Fibroblast of lung (primary cell): ENCODE measurements around the gene IL1F10. TPM values are rescaled to one million over a fixed set of nuclear protein-coding genes. Genes with fewer than 3 reads are reported as not detected.

Source experiments
- DNase-seq, 2 donors: peaks; one replicate each; pipeline versions ENCODE4 v3.0.0 to v3.0.0-alpha.2; 2010; ENCODE audit warnings: low read depth in 2 of 2
- H2AFZ ChIP-seq: 2 replicates; pipeline ENCODE4 v1.5.1; 2012; ENCODE audit warnings: low read length, control low read depth, inconsistent platforms
- H3K27ac ChIP-seq: 2 replicates; pipeline ENCODE4 v1.5.1; 2011; ENCODE audit warnings: low read length, control low read depth; ENCODE audit not compliant: insufficient read depth
- H3K27me3 ChIP-seq: 2 replicates; pipeline ENCODE4 v1.5.1; 2011; ENCODE audit warnings: mild to moderate bottlenecking, low read length; ENCODE audit not compliant: control insufficient read depth, insufficient read depth
- H3K36me3 ChIP-seq: 2 replicates; pipeline ENCODE4 v1.5.1; 2011; ENCODE audit warnings: low read length; ENCODE audit not compliant: control insufficient read depth, insufficient read depth
- H3K4me1 ChIP-seq: 2 replicates; pipeline ENCODE4 v1.5.1; 2011; ENCODE audit warnings: low read length; ENCODE audit not compliant: control insufficient read depth, insufficient read depth; ENCODE audit errors: extremely low read depth
- H3K4me2 ChIP-seq: 2 replicates; pipeline ENCODE4 v1.5.1; 2011; ENCODE audit warnings: low read length, control low read depth; ENCODE audit not compliant: insufficient read depth; ENCODE audit errors: extremely low read depth
- H3K4me3 ChIP-seq, 4 experiments: fragments of 200-600 bp in 1 of 4; sonication (generic) in 1 of 4; replicated peaks in 1 of 4; 2 replicates each; pipeline ENCODE4 v1.5.1; 2011 to 2016; ENCODE audit warnings: low read length in 4 of 4, low read depth in 3 of 4, mild to moderate bottlenecking in 3 of 4, control low read depth in 2 of 4, inconsistent platforms in 1 of 4, mixed read lengths in 1 of 4; ENCODE audit not compliant: insufficient read depth in 1 of 4; ENCODE audit errors: control extremely low read depth in 1 of 4
- H3K79me2 ChIP-seq: 2 replicates; pipeline ENCODE4 v1.5.1; 2012; ENCODE audit warnings: mild to moderate bottlenecking, low read length, inconsistent platforms; ENCODE audit not compliant: control insufficient read depth, insufficient read depth
- H3K9ac ChIP-seq: 2 replicates; pipeline ENCODE4 v1.5.1; 2011; ENCODE audit warnings: mild to moderate bottlenecking, low read length, control low read depth; ENCODE audit not compliant: insufficient read depth
- H3K9me3 ChIP-seq: 2 replicates; pipeline ENCODE4 v1.5.1; 2012; ENCODE audit warnings: low read depth, low read length; ENCODE audit not compliant: control insufficient read depth, insufficient read depth
- H4K20me1 ChIP-seq: 2 replicates; pipeline ENCODE4 v1.5.1; 2011; ENCODE audit warnings: low read length; ENCODE audit not compliant: control insufficient read depth, insufficient read depth; ENCODE audit errors: extremely low read depth
- EZH2 ChIP-seq: IDR thresholded peaks from 2 replicates; pipeline ENCODE4 v1.5.1; 2012; ENCODE audit warnings: low read length, control low read depth, mild to moderate bottlenecking; ENCODE audit errors: missing control alignments
- polyA plus RNA-seq, 2 donors: library from polyadenylated mRNA; depleted of rRNA in 1 of 2; stranded (reverse) in 1 of 2; unstranded in 1 of 2; fragments of >200 nt; gene quantifications; 2 replicates each; pipeline ENCODE4 v1.2.1, GENCODE V29; 2011 to 2012; ENCODE audit warnings: missing spikeins in 1 of 2
- total RNA-seq: library from RNA; depleted of rRNA; stranded (reverse); fragments of >200 nt; gene quantifications from 2 replicates; pipeline ENCODE4 v1.2.1, GENCODE V29; 2014
- TF ChIP-seq, protein P1 (sequence below), 2 donors: IDR thresholded peaks in 1 of 2; conservative IDR thresholded peaks in 1 of 2; 1 replicate in 1 of 2; 2 replicates in 1 of 2; pipeline ENCODE4 v1.5.1; 2011 to 2012; ENCODE audit warnings: low read length in 2 of 2, control low read depth in 1 of 2, inconsistent platforms in 1 of 2, low read depth in 1 of 2, mild to moderate bottlenecking in 1 of 2

Gene IL1F10
- total and polyA plus RNA-seq, 2 donors (not counting 1 experiment from before 2014, with no cell fraction given), result not detected

DNA sequence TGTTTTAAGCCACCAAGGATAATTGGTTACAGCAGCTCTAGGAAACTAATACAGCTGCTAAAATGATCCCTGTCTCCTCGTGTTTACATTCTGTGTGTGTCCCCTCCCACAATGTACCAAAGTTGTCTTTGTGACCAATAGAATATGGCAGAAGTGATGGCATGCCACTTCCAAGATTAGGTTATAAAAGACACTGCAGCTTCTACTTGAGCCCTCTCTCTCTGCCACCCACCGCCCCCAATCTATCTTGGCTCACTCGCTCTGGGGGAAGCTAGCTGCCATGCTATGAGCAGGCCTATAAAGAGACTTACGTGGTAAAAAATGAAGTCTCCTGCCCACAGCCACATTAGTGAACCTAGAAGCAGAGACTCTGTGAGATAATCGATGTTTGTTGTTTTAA is 3.5 kb upstream of the IL1F10 start:
- no peak for DNase-seq
- Histone ChIP-seq H3K4me2 (no peak overlapping the region), H3K9me3 (no peaks in the 10 kb centered on the region), H3K4me1 (no peaks in the 10 kb centered on the region), H3K9ac (no peak overlapping the region), H3K4me3 (no peak overlapping the region), H3K36me3 (no peaks in the 10 kb centered on the region), H3K27me3 (no peaks in the 10 kb centered on the region), H3K79me2 (no peaks in the 10 kb centered on the region), H2AFZ (no peak overlapping the region), H3K27ac (no peak overlapping the region), H4K20me1 (no peaks in the 10 kb centered on the region)
- no peak for TF ChIP-seq EZH2
- TF ChIP-seq, protein P1, sequence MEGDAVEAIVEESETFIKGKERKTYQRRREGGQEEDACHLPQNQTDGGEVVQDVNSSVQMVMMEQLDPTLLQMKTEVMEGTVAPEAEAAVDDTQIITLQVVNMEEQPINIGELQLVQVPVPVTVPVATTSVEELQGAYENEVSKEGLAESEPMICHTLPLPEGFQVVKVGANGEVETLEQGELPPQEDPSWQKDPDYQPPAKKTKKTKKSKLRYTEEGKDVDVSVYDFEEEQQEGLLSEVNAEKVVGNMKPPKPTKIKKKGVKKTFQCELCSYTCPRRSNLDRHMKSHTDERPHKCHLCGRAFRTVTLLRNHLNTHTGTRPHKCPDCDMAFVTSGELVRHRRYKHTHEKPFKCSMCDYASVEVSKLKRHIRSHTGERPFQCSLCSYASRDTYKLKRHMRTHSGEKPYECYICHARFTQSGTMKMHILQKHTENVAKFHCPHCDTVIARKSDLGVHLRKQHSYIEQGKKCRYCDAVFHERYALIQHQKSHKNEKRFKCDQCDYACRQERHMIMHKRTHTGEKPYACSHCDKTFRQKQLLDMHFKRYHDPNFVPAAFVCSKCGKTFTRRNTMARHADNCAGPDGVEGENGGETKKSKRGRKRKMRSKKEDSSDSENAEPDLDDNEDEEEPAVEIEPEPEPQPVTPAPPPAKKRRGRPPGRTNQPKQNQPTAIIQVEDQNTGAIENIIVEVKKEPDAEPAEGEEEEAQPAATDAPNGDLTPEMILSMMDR (conservative IDR thresholded peaks at IDR 0.05 in 1 of 2, IDR thresholded peaks at IDR 0.05 in 1 of 2; ENCODE audit: low read depth in 1 of 2, low read length in 2 of 2), result no peak

DNA sequence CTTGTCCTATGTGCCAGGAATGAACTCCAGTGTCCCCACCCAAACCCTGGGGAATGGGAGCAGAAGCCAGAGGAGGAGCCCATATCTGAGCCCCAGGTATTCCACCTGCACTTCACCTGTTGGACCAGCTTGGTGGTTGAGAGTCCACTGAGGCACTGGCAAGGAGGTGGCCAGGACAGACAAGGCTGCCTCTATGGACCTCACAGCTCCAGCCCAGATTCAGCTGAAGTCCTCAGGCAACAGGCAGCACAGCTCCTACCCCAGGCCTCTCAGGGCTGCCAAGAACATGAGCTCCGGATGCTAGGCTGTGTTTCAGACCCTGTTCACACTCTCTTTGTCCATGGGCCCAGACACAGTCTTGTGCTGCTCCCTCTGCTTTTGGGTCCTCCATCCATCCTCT is 2.9 kb upstream of the IL1F10 start:
- no peaks in the 10 kb centered on the region for H4K20me1 ChIP-seq
- H3K9me3 ChIP-seq, result no peaks in the 10 kb centered on the region
- H3K4me2 ChIP-seq, result no peak overlapping the region
- no peak overlapping the region for H3K4me3 ChIP-seq
- no peak overlapping the region for H2AFZ ChIP-seq
- H3K27ac ChIP-seq, result no peak overlapping the region
- no peaks in the 10 kb centered on the region for H3K27me3 ChIP-seq
- TF ChIP-seq EZH2, result no peak
- TF ChIP-seq, protein P1 (conservative IDR thresholded peaks at IDR 0.05 in 1 of 2, IDR thresholded peaks at IDR 0.05 in 1 of 2; ENCODE audit: low read depth in 1 of 2, low read length in 2 of 2), result no peak
- H3K4me1 ChIP-seq, result no peaks in the 10 kb centered on the region
- H3K79me2 ChIP-seq, result no peaks in the 10 kb centered on the region
- no peaks in the 10 kb centered on the region for H3K36me3 ChIP-seq
- DNase-seq, result no peak
- no peak overlapping the region for H3K9ac ChIP-seq

DNA sequence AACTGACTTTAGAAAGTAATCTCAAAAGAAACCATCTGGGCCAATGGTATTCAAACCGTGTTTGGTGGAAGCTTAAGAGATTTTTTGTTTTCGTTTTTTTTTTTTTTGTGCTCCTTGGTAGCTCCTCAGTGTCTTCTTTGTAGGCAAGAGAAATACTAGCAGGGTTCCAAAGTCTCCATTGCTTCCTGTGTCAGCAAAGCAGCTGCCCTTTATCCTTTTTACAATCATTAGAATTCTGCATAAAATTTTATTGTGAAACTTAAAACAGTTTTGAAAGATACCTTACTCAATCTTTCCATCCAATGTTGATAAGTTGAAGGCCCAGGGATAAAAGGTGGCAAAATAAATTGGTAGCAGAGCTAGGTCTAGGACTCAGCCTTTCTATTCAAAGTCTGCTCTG is 479 bp downstream of the IL1F10 start:
- no peak overlapping the region for H2AFZ ChIP-seq
- H3K36me3 ChIP-seq, result no peaks in the 10 kb centered on the region
- no peaks in the 10 kb centered on the region for H3K9me3 ChIP-seq
- no peak overlapping the region for H3K4me3 ChIP-seq
- H3K79me2 ChIP-seq, result no peaks in the 10 kb centered on the region
- no peak for DNase-seq
- H3K27me3 ChIP-seq, result no peaks in the 10 kb centered on the region
- no peak for TF ChIP-seq EZH2
- TF ChIP-seq, protein P1 (conservative IDR thresholded peaks at IDR 0.05 in 1 of 2, IDR thresholded peaks at IDR 0.05 in 1 of 2; ENCODE audit: low read depth in 1 of 2, low read length in 2 of 2), result no peak
- no peaks in the 10 kb centered on the region for H4K20me1 ChIP-seq
- H3K27ac ChIP-seq, result no peak overlapping the region
- H3K4me2 ChIP-seq, result no peak overlapping the region
- H3K9ac ChIP-seq, result no peak overlapping the region
- no peaks in the 10 kb centered on the region for H3K4me1 ChIP-seq
